NCI-H1417 (cell line): ENCODE measurements around the gene PUM1.

Experiments used
- DNase-seq, 3 experiments: peaks; one replicate each; lab custom pipeline; 2025; lab: John Stamatoyannopoulos, UW

Gene PUM1

GRCh38 chr1:31031330-31032143 is 34.0 kb downstream of the PUM1 start:
- no peak for DNase-seq

- DNase-seq: no peak
These were observed 36.5 kb downstream of the PUM1 start for GRCh38 chr1:31029026-31029425.

- DNase-seq: no peak
These were observed 37.6 kb downstream of the PUM1 start for GRCh38 chr1:31027693-31028526.

DNA sequence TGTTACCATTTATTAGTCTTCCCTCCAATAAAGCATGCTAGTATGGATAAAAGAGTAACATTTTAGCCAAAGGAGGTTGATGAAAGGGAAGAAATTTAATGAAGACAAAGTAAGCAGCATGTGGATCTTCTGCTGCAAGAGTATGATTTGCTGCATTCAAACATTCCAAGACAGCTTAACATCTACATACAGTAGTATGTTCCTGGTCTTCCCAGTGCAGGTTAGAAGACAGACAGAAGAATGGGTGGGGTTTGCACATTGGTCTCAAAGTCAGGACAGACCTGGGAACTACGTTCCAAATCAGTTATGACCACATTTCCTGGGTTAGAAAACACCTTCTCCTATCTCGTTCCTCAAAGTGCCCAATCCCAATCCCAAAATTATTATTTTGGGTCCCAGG is 43.3 kb downstream of the PUM1 start:
- no peak for DNase-seq

- peak in 2 of 3 experiments; percentile 71 to 90 for DNase-seq
These were observed 45.3 kb downstream of the PUM1 start for GRCh38 chr1:31020007-31020790.

DNA sequence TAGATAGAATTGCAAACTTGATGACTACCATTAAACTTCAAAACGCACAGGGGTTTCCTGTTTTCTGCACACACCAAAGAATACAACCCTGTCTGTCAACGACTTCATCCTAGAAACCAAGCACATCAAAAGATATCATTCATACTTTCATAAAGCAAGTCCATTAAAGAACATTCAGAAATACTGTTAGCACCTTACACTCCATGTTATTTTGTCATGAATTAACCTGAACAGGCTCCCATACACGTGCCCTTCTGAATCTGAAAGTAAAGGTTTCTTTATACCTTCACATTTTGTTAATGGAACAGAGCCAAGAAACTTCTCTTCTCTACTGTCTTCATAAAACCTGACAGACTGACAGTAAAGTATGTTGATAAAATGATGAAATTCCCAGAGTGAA is 46.1 kb downstream of the PUM1 start:
- no peak for DNase-seq

DNA sequence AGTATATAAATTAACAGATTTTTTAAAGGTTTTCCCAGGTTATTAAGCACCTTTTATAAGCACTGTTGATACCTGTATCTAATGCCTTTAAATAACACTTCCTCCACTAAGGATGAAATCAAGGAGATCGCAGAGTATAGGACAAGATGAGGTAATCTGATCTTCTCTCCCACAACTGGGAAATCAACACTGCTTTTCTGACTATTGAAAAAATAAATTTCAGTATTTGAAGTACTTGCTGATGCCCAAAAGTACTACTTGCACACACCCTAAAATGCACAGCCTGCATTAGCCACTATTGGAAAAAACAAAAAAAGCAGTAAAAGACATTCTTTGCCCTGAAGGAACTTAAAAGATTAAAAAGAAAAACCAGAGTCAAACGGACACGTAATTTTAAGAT is 48.6 kb downstream of the PUM1 start:
- DNase-seq: no peak

GRCh38 chr1:31013187-31013864 is 52.2 kb downstream of the PUM1 start:
- DNase-seq: peak in 2 of 3 experiments; percentile 38 to 81

DNA sequence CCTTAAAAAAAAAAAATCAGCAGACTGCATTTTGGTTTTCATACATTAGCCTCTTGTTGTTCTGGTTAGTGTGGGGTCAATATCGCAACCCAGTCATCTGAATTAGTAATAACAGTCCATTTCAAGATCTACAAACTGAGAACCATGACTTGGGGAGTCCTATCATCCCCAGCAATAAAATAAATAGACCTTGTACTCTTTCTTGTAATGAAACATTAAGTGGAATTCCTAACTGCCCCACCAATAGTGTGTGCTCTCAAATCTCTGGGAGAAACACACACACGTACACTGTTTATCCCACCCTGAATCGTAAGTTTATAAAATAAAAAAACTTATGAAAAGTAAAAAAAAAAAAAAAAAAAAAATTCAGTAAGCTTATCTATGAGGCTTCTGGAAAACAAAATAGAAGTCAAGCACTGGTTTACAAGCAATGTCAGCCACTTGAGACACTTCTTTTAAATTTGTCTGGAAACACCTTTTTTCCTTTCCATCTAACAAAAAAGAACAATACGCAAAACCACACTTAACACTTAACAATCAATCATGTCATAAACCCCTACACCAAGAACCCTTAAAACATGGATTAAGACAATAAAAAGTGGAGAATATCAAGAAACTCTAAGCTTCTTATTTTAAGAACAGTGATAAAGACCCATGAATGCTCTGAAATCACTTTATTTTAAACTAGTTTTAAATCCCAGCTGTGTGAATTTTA is 53.1 kb downstream of the PUM1 start:
- no peak for DNase-seq

- DNase-seq: no peak
These were observed 53.8 kb downstream of the PUM1 start for GRCh38 chr1:31011719-31012118.

GRCh38 chr1:31010086-31010989 is 55.2 kb downstream of the PUM1 start:
- DNase-seq: no peak

DNA sequence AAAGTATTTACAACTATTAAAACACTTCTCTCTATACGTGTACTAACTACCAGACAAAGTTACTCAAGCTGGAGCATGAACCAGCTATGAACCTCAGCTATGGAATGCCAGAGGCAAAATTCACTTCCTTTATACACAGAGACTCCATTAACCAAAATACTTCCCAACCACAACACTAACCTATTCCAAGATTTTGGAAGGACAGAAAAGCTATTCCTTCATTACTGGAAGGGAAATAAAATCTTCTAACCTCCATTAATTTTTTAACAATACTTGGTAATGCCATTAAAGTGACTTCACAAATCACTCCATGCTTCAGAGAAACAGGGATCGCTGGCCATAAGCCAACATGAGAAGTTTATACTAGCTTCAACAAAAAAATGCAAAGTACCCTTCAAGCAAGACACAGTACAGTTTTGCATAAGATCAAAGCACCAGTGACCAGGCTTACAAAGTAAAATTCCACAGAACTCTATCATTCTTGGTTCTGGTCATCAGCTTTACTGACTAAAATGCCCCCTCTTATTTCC is 58.0 kb downstream of the PUM1 start:
- DNase-seq: no peak

DNA sequence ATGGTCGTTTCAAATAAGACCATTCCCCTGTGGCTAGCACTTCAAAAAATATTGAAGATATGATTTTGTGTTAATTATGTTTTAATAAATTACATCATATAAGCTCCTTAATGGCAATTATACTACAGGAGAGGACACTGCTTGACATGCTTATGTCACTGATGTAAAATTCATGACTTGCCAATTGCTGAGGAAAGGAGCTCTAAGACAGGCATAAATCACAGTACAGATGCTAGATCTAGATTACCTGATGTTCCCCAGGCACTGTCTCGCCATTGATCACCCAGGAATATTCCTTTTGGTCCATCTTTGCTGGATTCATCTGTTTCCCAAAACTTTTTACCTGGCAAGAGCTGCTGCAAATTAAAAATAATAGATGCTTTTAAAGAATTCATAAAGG is 58.8 kb downstream of the PUM1 start:
- no peak for DNase-seq

DNA sequence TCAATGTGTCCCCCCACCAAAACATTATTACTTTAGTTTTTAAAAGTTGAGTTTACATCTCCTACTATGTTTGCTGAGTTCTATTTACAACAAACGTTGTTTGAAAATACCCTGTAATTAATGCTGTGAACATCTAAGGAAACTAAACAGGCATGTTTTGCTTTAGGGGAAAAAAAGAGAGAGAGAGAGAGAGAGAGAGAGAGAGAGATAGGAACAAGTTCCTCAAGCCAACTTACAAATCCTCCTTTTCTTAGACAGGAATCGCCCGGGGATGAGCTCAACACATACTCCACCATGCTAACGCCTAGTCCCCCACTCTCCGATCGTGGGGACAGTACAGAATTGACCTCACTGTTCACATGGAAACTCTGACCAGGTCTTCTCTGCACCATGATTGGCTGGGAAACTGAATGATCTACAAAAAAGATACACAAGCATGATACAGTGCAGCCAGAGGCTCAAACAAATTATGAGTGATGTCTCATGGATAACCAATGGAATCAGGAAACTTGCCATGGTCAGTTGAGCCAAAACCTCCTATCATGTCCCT is 59.8 kb downstream of the PUM1 start:
- no peak for DNase-seq

DNA sequence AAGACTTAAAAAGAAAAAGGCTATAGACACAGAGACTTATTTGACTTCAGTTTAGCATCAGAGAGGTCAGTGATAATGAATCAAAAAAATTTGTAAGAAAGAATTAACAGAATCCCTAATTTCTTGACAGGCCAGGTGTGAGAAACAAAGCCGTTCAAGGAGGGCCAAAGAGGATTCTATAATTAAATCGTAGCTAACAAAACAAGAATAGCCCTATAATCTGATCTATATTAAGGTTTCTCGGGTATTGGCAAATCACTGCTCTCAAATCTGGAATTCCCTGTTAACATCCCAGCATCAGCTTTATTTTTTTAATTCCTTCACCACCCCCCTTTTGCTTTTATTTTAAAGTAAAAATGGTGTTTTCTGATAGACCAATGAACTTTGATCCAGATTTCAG is 60.3 kb downstream of the PUM1 start:
- DNase-seq: no peak

GRCh38 chr1:31004231-31004621 is 61.3 kb downstream of the PUM1 start:
- DNase-seq: no peak

DNA sequence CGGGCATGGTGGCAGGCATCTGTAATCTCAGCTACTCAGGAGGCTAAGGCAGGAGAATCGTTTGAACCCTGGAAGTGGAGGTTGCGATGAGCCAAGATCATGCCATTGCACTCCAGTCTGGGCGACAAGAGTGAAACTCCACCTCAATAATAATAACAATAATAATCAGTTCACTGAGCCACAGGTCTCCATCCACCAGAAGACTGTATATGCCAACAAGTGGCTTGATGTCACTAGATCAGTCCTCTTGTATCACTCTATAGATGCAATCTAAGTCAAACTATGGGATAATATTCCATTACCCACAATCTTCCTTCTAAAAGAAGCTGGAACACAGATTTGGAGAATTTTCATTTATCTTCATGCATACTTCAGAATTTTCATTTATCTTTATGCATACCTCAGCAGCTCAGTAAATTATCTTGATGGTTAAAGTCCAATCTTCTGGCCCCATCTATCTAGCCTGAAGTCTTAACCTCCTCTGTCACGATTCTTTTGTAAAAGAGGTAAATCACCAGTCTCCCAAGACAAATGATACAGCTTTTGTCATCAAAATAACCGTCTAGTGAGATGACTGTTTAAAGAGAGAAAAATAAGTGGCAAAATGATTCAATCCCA is 61.8 kb downstream of the PUM1 start:
- DNase-seq: no peak

DNA sequence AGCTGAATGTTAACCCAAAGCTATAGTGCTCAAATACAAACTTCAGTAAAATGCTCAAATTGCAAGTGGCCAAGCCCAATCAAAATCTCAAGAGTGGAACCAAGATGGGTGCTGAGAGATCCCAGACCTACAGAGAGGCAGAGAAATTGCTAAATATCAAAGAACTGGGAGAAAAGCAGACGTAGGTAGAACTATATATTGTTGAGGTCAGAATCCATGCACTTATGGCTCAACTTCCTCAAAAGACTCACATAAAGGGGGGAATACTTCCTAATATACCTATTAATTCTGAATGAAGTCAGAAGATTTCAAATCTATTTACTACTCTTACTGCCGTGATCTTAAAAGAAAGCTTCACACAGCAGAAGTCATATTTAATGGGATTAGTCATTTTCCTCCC is 65.2 kb downstream of the PUM1 start:
- no peak for DNase-seq

DNA sequence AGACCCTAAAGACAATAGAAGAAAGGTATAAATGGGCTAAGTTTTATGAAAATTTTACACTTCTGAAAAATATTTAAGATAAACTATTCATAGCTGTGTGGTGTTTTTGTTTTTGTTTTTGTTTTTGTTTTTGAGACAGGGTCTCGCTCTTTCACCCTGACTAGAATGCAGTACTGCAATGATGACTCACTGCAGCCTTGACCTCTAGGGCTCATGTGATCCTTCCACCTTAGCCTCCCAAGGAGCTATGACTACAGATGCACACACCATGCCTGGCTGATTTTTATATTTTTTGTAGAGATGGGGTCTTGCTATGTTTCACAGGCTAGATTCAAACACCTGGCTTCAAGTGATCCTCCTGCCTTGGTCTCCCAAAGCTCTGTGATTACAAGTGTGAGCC is 66.6 kb downstream of the PUM1 start:
- DNase-seq: no peak
